Subcutaneous abdominal adipose tissue (tissue), 5 donors: ENCODE results near the gene STK35.

Source experiments
- H3K27ac ChIP-seq: one replicate; pipeline ENCODE4 v1.7.0; 2013; ENCODE audit warnings: low read depth, mild to moderate bottlenecking, inconsistent platforms, low read length, moderate library complexity
- H3K27me3 ChIP-seq, 5 donors: one replicate each; pipeline ENCODE4 v1.7.0; 2013; ENCODE audit warnings: low read length in 5 of 5, inconsistent platforms in 1 of 5; ENCODE audit not compliant: control insufficient read depth in 5 of 5, insufficient read depth in 4 of 5
- H3K36me3 ChIP-seq, 5 donors: one replicate each; pipeline ENCODE4 v1.7.0; 2013; ENCODE audit warnings: low read length in 5 of 5; ENCODE audit not compliant: control insufficient read depth in 5 of 5, insufficient read depth in 5 of 5
- H3K4me1 ChIP-seq, 5 donors: one replicate each; pipeline ENCODE4 v1.7.0; 2013; ENCODE audit warnings: low read length in 5 of 5, mild to moderate bottlenecking in 3 of 5, moderate library complexity in 1 of 5; ENCODE audit not compliant: control insufficient read depth in 5 of 5, insufficient read depth in 5 of 5
- H3K4me3 ChIP-seq, 5 donors: one replicate each; pipeline ENCODE4 v1.7.0; 2013; ENCODE audit warnings: low read length in 5 of 5, low read depth in 1 of 5
- H3K9ac ChIP-seq, 5 donors: one replicate each; pipeline ENCODE4 v1.7.0; 2013; ENCODE audit warnings: low read length in 5 of 5, mild to moderate bottlenecking in 4 of 5, moderate library complexity in 3 of 5
- H3K9me3 ChIP-seq, 5 donors: one replicate each; pipeline ENCODE4 v1.7.0; 2013; ENCODE audit warnings: low read length in 5 of 5; ENCODE audit not compliant: control insufficient read depth in 5 of 5
- donor health status: healthy.
- donor health status: healthy.
- donor health status: healthy.
- donor health status: healthy.
- donor health status: healthy.

The STK35 gene

GRCh38 chr20:2101057-2101864, at the start of gene STK35:
Gene STK35, plus strand, starts transcription at chr20:2101827. Its CDS starts 55 bp downstream, at chr20:2101882.
- H3K27ac ChIP-seq, result peak within 1 kb of the TSS; percentile 99
- peak within 1 kb of the TSS; percentile 89 to 99 (median 97) for H3K9ac ChIP-seq
- no peaks in the 10 kb centered on the region for H3K27me3 ChIP-seq
- peak within 1 kb of the TSS; percentile 81 to 99 (median 98) for H3K4me3 ChIP-seq
- peaks cover 2 to 42% (median 37%) of the 10 kb centered on the region in 5 donors for H3K4me1 ChIP-seq
- H3K36me3 ChIP-seq, result peaks cover 0 to 6% (median 0%) of the 10 kb centered on the region in 5 donors
- no peaks in the 10 kb centered on the region for H3K9me3 ChIP-seq

- Histone ChIP-seq H3K27ac (no peak overlapping the region), H3K9me3 (peaks cover 0 to 12% (median 7%) of the 10 kb centered on the region in 5 donors), H3K36me3 (no peaks in the 10 kb centered on the region), H3K4me1 (peaks cover 0 to 6% (median 0%) of the 10 kb centered on the region in 5 donors), H3K9ac (no peak overlapping the region), H3K27me3 (peaks cover 0 to 16% (median 4%) of the 10 kb centered on the region in 5 donors), H3K4me3 (no peak overlapping the region)
Measured at GRCh38 chr20:2051946-2052345, 49.7 kb upstream of the STK35 start.

GRCh38 chr20:2052741-2053140, 48.9 kb upstream of the STK35 start:
- Histone ChIP-seq H3K4me1 (peaks cover 0 to 6% (median 0%) of the 10 kb centered on the region in 5 donors), H3K9me3 (peaks cover 0 to 12% (median 7%) of the 10 kb centered on the region in 5 donors), H3K4me3 (no peak overlapping the region), H3K9ac (no peak overlapping the region), H3K27ac (no peak overlapping the region), H3K27me3 (peaks cover 0 to 16% (median 4%) of the 10 kb centered on the region in 5 donors), H3K36me3 (no peaks in the 10 kb centered on the region)

- H3K4me1 ChIP-seq, result peaks cover 0 to 6% (median 0%) of the 10 kb centered on the region in 5 donors
- H3K36me3 ChIP-seq, result no peaks in the 10 kb centered on the region
- peak overlapping the region in 1 of 5 donors; percentile 13 for H3K4me3 ChIP-seq
- no peak overlapping the region for H3K27ac ChIP-seq
- H3K9ac ChIP-seq, result no peak overlapping the region
- H3K9me3 ChIP-seq, result peaks cover 0 to 12% (median 11%) of the 10 kb centered on the region in 5 donors
- H3K27me3 ChIP-seq, result peaks cover 0 to 16% (median 4%) of the 10 kb centered on the region in 5 donors
Measured at GRCh38 chr20:2053615-2054014, 48.0 kb upstream of the STK35 start.

GRCh38 chr20:2054911-2055310, 46.7 kb upstream of the STK35 start:
- Histone ChIP-seq H3K4me3 (no peak overlapping the region), H3K9ac (no peak overlapping the region), H3K27ac (no peak overlapping the region), H3K4me1 (peaks cover 0 to 6% (median 0%) of the 10 kb centered on the region in 5 donors), H3K27me3 (peaks cover 0 to 9% (median 0%) of the 10 kb centered on the region in 5 donors), H3K36me3 (no peaks in the 10 kb centered on the region), H3K9me3 (peaks cover 0 to 14% (median 12%) of the 10 kb centered on the region in 5 donors)

- no peaks in the 10 kb centered on the region for H3K4me1 ChIP-seq
- no peak overlapping the region for H3K4me3 ChIP-seq
- peaks cover 0 to 7% (median 0%) of the 10 kb centered on the region in 5 donors for H3K27me3 ChIP-seq
- H3K27ac ChIP-seq, result no peak overlapping the region
- peaks cover 0 to 6% (median 4%) of the 10 kb centered on the region in 5 donors for H3K9me3 ChIP-seq
- H3K9ac ChIP-seq, result no peak overlapping the region
- no peaks in the 10 kb centered on the region for H3K36me3 ChIP-seq
Measured at GRCh38 chr20:2059411-2059810, 42.2 kb upstream of the STK35 start.

- Histone ChIP-seq H3K36me3 (no peaks in the 10 kb centered on the region), H3K27ac (no peak overlapping the region), H3K27me3 (peaks cover 0 to 16% (median 7%) of the 10 kb centered on the region in 5 donors), H3K4me3 (no peak overlapping the region), H3K4me1 (no peaks in the 10 kb centered on the region), H3K9me3 (no peaks in the 10 kb centered on the region), H3K9ac (no peak overlapping the region)
Measured at GRCh38 chr20:2065099-2065498, 36.5 kb upstream of the STK35 start.

- no peaks in the 10 kb centered on the region for H3K4me1 ChIP-seq
- H3K36me3 ChIP-seq, result no peaks in the 10 kb centered on the region
- no peak overlapping the region for H3K9ac ChIP-seq
- no peaks in the 10 kb centered on the region for H3K9me3 ChIP-seq
- no peak overlapping the region for H3K27ac ChIP-seq
- H3K27me3 ChIP-seq, result peaks cover 0 to 16% (median 7%) of the 10 kb centered on the region in 5 donors
- H3K4me3 ChIP-seq, result no peak overlapping the region
Measured at GRCh38 chr20:2066461-2067122, 35.0 kb upstream of the STK35 start.

GRCh38 chr20:2080532-2081224, 20.9 kb upstream of the STK35 start:
- Histone ChIP-seq H3K4me1 (peaks cover 0 to 25% (median 8%) of the 10 kb centered on the region in 5 donors), H3K27ac (no peak overlapping the region), H3K36me3 (no peaks in the 10 kb centered on the region), H3K9ac (no peak overlapping the region), H3K9me3 (peaks cover 0 to 5% (median 0%) of the 10 kb centered on the region in 5 donors), H3K27me3 (no peaks in the 10 kb centered on the region), H3K4me3 (no peak overlapping the region)
